Lower leg skin (tissue), 4 donors: ENCODE results near the gene AIG1. TPM values are rescaled to one million over a fixed set of nuclear protein-coding genes. Genes with fewer than 3 reads are reported as not detected.

Experiments
- DNase-seq, 2 donors: peaks; one replicate each; pipeline ENCODE4 v3.0.0-alpha.2; 2019; ENCODE audit warnings: low spot score in 2 of 2
- H3K4me3 ChIP-seq: fragments of 200-600 bp; sonication (generic); 2 replicates; pipeline ENCODE4 v1.5.1; 2017; ENCODE audit warnings: mild to moderate bottlenecking, low read depth; ENCODE audit not compliant: poor library complexity, severe bottlenecking
- CTCF ChIP-seq, 3 donors: fragments of 450-650 bp; IDR thresholded peaks; one replicate each; pipeline ENCODE4 v1.5.1; 2016; ENCODE audit warnings: antibody characterized with exemption in 3 of 3, mild to moderate bottlenecking in 3 of 3, moderate library complexity in 2 of 3
- POLR2A ChIP-seq, 2 donors: fragments of 450-650 bp; IDR thresholded peaks; one replicate each; pipeline ENCODE4 v1.6.1; 2016 to 2017; ENCODE audit warnings: antibody characterized with exemption in 2 of 2, mild to moderate bottlenecking in 1 of 2, moderate library complexity in 1 of 2
- WGBS, 2 donors: methylation state at CpG; one replicate each; pipeline ENCODE4 v1.1.5; 2018; 5-methylcytosine and 5-hydroxymethylcytosine counted together
- intact Hi-C: fragments of 100-400 bp; cut with DNase I; formaldehyde crosslinking; loops from one replicate; pipeline ENCODE4 v1.15.0; 2023; ENCODE audit warnings: low total_unique reads
- total RNA-seq, 4 donors: library from RNA; depleted of rRNA; stranded (reverse); fragments of >200 nt; gene quantifications; one replicate each; pipeline ENCODE4 v1.1.0, GENCODE V29; 2016

Gene AIG1
- total RNA-seq, 4 donors from 2014 or later, result 12.2 to 21.4 (median 16.0) TPM

GRCh38 chr6:143279385-143279784, 218.7 kb downstream of the AIG1 start:
- intact Hi-C loops, result no loop called here
- no peak overlapping the region for H3K4me3 ChIP-seq
- no peak for DNase-seq
- TF ChIP-seq POLR2A (IDR thresholded peaks at IDR 0.05) (no peak), CTCF (IDR thresholded peaks at IDR 0.05) (no peak)
- WGBS, 2 donors, result 89 to 90% methylated on average over 6 of the region's 6 CpGs

- 63 to 77% methylated on average over 13 of the region's 13 CpGs for WGBS, 2 donors
- intact Hi-C loops, result no loop called here
- TF ChIP-seq CTCF (IDR thresholded peaks at IDR 0.05) (no peak), POLR2A (IDR thresholded peaks at IDR 0.05) (no peak)
- H3K4me3 ChIP-seq, result no peak overlapping the region
- no peak for DNase-seq
These were observed 223.4 kb downstream of the AIG1 start for GRCh38 chr6:143283887-143284645.

- no peak for DNase-seq
- TF ChIP-seq CTCF (IDR thresholded peaks at IDR 0.05) (no peak), POLR2A (IDR thresholded peaks at IDR 0.05) (no peak)
- intact Hi-C loops, result no loop called here
- no peak overlapping the region for H3K4me3 ChIP-seq
- 50 to 57% methylated on average over 5 of the region's 5 CpGs for WGBS, 2 donors
These were observed 225.6 kb downstream of the AIG1 start for GRCh38 chr6:143286251-143286795.

GRCh38 chr6:143288923-143289322, 228.2 kb downstream of the AIG1 start:
- no peak overlapping the region for H3K4me3 ChIP-seq
- intact Hi-C loops, result no loop called here
- DNase-seq, result no peak
- TF ChIP-seq POLR2A (IDR thresholded peaks at IDR 0.05) (no peak), CTCF (IDR thresholded peaks at IDR 0.05) (no peak)
- WGBS, 2 donors, result 84 to 87% methylated on average over 1 of the region's 1 CpG

DNA sequence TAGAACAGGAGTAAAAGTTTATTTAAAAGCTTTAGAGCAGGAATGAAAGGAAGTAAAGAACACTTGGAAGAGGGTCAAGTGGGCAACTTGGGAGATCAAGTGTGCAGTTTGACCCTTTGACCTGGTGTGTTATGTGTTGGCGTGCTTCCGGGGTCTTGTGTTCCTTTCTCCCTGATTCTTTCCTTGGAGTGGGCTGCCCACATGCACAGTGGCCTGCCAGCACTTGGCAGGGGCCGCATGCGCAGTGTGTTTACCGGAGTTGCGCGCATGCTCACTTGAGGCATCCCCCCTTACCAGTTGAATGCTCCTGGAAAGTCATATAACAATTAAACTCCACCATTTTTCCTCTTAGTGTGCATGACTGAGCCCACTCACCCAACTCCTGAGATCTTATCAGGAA, 229.5 kb downstream of the AIG1 start:
- no peak for DNase-seq
- intact Hi-C loops, result no loop called here
- 81 to 91% methylated on average over 7 of the region's 7 CpGs for WGBS, 2 donors

GRCh38 chr6:143293523-143293922, 232.8 kb downstream of the AIG1 start:
- intact Hi-C loops, result no loop called here
- no peak for DNase-seq
- H3K4me3 ChIP-seq, result no peak overlapping the region
- TF ChIP-seq CTCF (IDR thresholded peaks at IDR 0.05) (no peak), POLR2A (IDR thresholded peaks at IDR 0.05) (no peak)

More for the DNA sequence above, 229.5 kb downstream of the AIG1 start:
- no peak overlapping the region for H3K4me3 ChIP-seq
- no peak for TF ChIP-seq POLR2A (IDR thresholded peaks at IDR 0.05)
